K562 (cell line): ENCODE measurements around the gene FXR1. TPM values are rescaled to one million over a fixed set of nuclear protein-coding genes. Genes with fewer than 3 reads are reported as not detected.

Source experiments
- C11orf30 ChIP-seq: fragments of 450-650 bp; IDR thresholded peaks from 2 replicates; pipeline ENCODE4 v1.6.1; 2016; ENCODE audit warnings: low read depth, mild to moderate bottlenecking
- CBX3 ChIP-seq, 2 experiments: IDR thresholded peaks; 1 replicate in 1 of 2; 2 replicates in 1 of 2; pipeline ENCODE4 v1.6.1; 2012; ENCODE audit warnings: inconsistent platforms in 2 of 2, low read length in 2 of 2, borderline replicate concordance in 1 of 2, control low read depth in 1 of 2
- FOXA3 ChIP-seq, 2 experiments: fragments of 450-650 bp in 1 of 2; sonication (generic) in 1 of 2; formaldehyde crosslinking; IDR thresholded peaks in 1 of 2; conservative IDR thresholded peaks in 1 of 2; 2 replicates each; pipeline versions ENCODE4 v1.4.0 to v1.8.0; 2020 to 2022; ENCODE audit warnings: mild to moderate bottlenecking in 2 of 2, missing genetic modification reagents in 1 of 2
- KAT8 ChIP-seq: fragments of 450-650 bp; IDR thresholded peaks from 2 replicates; pipeline ENCODE4 v1.6.1; 2016; ENCODE audit warnings: low read depth, mild to moderate bottlenecking
- NR3C1 ChIP-seq: sonication (generic); formaldehyde crosslinking; IDR thresholded peaks from 2 replicates; pipeline ENCODE4 v1.8.1; 2022; ENCODE audit warnings: missing genetic modification reagents
- SMARCC2 ChIP-seq: fragments of 450-650 bp; IDR thresholded peaks from 2 replicates; pipeline ENCODE4 v1.6.1; 2017; ENCODE audit warnings: antibody characterized with exemption, moderate library complexity, mild to moderate bottlenecking, low read depth
- TBP ChIP-seq: optimal IDR thresholded peaks from 2 replicates; pipeline ENCODE3; 2011; ENCODE audit warnings: low read depth, low read length, improper control_type of control experiment
- TEAD4 ChIP-seq, 2 experiments: sonication (generic) in 1 of 2; formaldehyde crosslinking in 1 of 2; IDR thresholded peaks; 2 replicates each; pipeline versions ENCODE4 v1.6.1 to v1.8.0; 2012 to 2022; ENCODE audit warnings: borderline replicate concordance in 1 of 2, inconsistent platforms in 1 of 2, low read length in 1 of 2, mild to moderate bottlenecking in 1 of 2, missing genetic modification reagents in 1 of 2
- WHSC1 ChIP-seq: IDR thresholded peaks from one replicate; pipeline ENCODE4 v1.6.1; 2012; ENCODE audit warnings: low read length, control low read depth, inconsistent platforms
- ZBTB17 ChIP-seq: fragments of 450-650 bp; formaldehyde crosslinking; IDR thresholded peaks from 2 replicates; pipeline ENCODE4 v1.4.0; 2020; ENCODE audit warnings: mild to moderate bottlenecking
- ZNF583 ChIP-seq: fragments of 250-450 bp; sonication (Bioruptor Pico); IDR thresholded peaks from 2 replicates; pipeline ENCODE4 v1.4.0; 2020
- polyA plus RNA-seq, 8 experiments: library from polyadenylated mRNA; depleted of rRNA in 4 of 8; stranded (reverse) in 5 of 8; unstranded in 3 of 8; fragments of >200 nt; fragmentation: Nextera tagmentation in 2 of 8; fragmentation: Illumina TruSeq in 1 of 8; extraction: Ambion mirVana in 2 of 8; extraction: Trizol in 1 of 8; gene quantifications; 2 replicates each; pipeline versions ENCODE4 v1.2.1 to v1.2.3, GENCODE V29; 2011 to 2014; ENCODE audit warnings: inconsistent platforms in 1 of 8, missing spikeins in 1 of 8
- total RNA-seq, 7 experiments: library from RNA; depleted of rRNA in 6 of 7; stranded (reverse); fragments of >200 nt in 6 of 7; fragmentation: Illumina TruSeq in 2 of 7; extraction: Trizol in 2 of 7; gene quantifications; 2 replicates each; pipeline versions ENCODE4 v1.2.1 to v1.2.3, GENCODE V29; 2011 to 2021; ENCODE audit warnings: low replicate concordance in 1 of 7
- TF ChIP-seq, protein P1 (sequence below): fragments of 450-650 bp; IDR thresholded peaks from 2 replicates; pipeline ENCODE4 v1.6.1; 2016; ENCODE audit warnings: missing biosample characterization, missing genetic modification characterization
- TF ChIP-seq, protein P2 (sequence below): sonication (generic); formaldehyde crosslinking; IDR thresholded peaks from 2 replicates; pipeline ENCODE4 v1.5.0; 2020; ENCODE audit warnings: missing genetic modification reagents
- TF ChIP-seq, protein P3 (sequence below): fragments of 250-450 bp; sonication (Bioruptor Pico); IDR thresholded peaks from 2 replicates; pipeline ENCODE4 v1.4.0; 2020; ENCODE audit warnings: mild to moderate bottlenecking, moderate library complexity, borderline replicate concordance
- TF ChIP-seq, protein P4 (sequence below): fragments of 450-650 bp; IDR thresholded peaks from 2 replicates; pipeline ENCODE4 v1.6.1; 2016; ENCODE audit warnings: mild to moderate bottlenecking
- TF ChIP-seq, protein P5 (sequence below), 2 experiments: fragments of 200-800 bp in 1 of 2; sonication (Bioruptor generic) in 1 of 2; sonication (generic) in 1 of 2; formaldehyde crosslinking in 1 of 2; IDR thresholded peaks in 1 of 2; conservative IDR thresholded peaks in 1 of 2; 2 replicates each; pipeline versions ENCODE4 v1.5.0 to v1.6.1; 2016 to 2020; ENCODE audit warnings: missing compliant biosample characterization in 1 of 2, missing genetic modification characterization in 1 of 2, missing genetic modification reagents in 1 of 2

Gene FXR1
- total and polyA plus RNA-seq, 9 of the 15 experiments (the other 6 are each of a cell fraction or from before 2014, with no cell fraction given) = 59.4 to 177 (median 136) TPM

DNA sequence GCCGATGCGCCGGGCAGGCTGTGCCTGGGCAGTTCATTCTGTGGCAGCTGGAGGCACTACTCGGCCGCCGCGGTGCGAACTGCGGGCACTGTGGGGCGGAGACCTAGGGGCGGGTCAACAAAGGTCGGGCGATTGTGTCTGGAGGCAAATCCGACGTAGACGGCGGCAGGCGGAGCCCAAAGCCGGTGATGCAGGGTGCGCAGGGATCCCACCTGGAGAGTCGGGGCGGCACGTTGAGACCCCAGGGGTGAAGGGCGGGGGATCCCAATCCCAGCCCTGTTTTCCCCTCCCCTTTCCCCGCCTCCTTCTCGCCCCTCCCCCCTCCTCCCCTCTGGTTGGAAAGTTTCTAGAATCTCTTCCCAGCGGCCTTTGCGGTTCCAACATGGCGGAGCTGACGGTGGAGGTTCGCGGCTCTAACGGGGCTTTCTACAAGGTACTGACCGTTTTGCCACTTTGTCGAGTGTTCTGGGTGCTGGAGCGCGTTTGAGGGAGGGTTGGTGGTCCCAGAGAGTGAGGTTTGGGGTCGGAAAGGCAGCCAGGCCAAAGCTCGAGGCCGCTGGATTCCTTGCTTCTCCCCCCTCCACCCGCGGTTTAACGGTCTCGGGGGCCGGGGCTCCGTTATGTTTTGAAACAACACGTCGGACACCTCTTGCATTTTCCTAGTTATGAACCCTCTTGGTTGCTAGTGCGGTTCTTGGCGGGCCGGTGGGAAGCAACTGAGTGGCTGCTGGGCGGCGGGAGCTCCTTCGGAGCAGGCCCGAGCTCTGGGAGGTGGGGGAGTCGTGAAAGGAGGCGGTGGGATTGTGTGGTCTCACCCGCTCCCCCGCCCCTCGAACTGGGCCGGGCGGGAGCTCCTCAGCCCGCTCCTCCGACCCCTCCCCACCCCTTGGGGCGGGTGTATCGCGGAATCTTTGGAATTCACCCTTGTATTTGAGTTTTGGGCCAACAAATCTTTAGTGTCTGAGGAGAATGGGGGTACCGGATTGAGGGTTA, at the start of gene FXR1 (continued):
- TF ChIP-seq C11orf30 (peak; percentile 70), KAT8 (no peak), NR3C1 (CRISPR knock-in tag) (no peak), FOXA3 (CRISPR knock-in tag; conservative IDR thresholded peaks at IDR 0.05 in 1 of 2, IDR thresholded peaks at IDR 0.05 in 1 of 2) (no peak), CBX3 (IDR thresholded peaks at IDR 0.05; ENCODE audit: borderline replicate concordance in 1 of 2, low read length in 2 of 2) (no peak), WHSC1 (no peak), ZBTB17 (CRISPR knock-in tag) (no peak), SMARCC2 (no peak), ZNF583 (CRISPR knock-in tag) (no peak), TEAD4 (IDR thresholded peaks at IDR 0.05; ENCODE audit: low read length) (peak; percentile 6; the same call in 1 of the 2 replicates), TEAD4 (CRISPR knock-in tag; IDR thresholded peaks at IDR 0.05; ENCODE audit: borderline replicate concordance) (no peak), TBP (peak; percentile 87)
- TF ChIP-seq, protein P1, sequence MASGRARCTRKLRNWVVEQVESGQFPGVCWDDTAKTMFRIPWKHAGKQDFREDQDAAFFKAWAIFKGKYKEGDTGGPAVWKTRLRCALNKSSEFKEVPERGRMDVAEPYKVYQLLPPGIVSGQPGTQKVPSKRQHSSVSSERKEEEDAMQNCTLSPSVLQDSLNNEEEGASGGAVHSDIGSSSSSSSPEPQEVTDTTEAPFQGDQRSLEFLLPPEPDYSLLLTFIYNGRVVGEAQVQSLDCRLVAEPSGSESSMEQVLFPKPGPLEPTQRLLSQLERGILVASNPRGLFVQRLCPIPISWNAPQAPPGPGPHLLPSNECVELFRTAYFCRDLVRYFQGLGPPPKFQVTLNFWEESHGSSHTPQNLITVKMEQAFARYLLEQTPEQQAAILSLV (tag) = no peak
- TF ChIP-seq, protein P2, sequence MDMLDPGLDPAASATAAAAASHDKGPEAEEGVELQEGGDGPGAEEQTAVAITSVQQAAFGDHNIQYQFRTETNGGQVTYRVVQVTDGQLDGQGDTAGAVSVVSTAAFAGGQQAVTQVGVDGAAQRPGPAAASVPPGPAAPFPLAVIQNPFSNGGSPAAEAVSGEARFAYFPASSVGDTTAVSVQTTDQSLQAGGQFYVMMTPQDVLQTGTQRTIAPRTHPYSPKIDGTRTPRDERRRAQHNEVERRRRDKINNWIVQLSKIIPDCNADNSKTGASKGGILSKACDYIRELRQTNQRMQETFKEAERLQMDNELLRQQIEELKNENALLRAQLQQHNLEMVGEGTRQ (CRISPR knock-in tag) = no peak
- TF ChIP-seq, protein P3, sequence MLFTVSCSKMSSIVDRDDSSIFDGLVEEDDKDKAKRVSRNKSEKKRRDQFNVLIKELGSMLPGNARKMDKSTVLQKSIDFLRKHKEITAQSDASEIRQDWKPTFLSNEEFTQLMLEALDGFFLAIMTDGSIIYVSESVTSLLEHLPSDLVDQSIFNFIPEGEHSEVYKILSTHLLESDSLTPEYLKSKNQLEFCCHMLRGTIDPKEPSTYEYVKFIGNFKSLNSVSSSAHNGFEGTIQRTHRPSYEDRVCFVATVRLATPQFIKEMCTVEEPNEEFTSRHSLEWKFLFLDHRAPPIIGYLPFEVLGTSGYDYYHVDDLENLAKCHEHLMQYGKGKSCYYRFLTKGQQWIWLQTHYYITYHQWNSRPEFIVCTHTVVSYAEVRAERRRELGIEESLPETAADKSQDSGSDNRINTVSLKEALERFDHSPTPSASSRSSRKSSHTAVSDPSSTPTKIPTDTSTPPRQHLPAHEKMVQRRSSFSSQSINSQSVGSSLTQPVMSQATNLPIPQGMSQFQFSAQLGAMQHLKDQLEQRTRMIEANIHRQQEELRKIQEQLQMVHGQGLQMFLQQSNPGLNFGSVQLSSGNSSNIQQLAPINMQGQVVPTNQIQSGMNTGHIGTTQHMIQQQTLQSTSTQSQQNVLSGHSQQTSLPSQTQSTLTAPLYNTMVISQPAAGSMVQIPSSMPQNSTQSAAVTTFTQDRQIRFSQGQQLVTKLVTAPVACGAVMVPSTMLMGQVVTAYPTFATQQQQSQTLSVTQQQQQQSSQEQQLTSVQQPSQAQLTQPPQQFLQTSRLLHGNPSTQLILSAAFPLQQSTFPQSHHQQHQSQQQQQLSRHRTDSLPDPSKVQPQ (CRISPR knock-in tag) = no peak
- TF ChIP-seq, protein P4, sequence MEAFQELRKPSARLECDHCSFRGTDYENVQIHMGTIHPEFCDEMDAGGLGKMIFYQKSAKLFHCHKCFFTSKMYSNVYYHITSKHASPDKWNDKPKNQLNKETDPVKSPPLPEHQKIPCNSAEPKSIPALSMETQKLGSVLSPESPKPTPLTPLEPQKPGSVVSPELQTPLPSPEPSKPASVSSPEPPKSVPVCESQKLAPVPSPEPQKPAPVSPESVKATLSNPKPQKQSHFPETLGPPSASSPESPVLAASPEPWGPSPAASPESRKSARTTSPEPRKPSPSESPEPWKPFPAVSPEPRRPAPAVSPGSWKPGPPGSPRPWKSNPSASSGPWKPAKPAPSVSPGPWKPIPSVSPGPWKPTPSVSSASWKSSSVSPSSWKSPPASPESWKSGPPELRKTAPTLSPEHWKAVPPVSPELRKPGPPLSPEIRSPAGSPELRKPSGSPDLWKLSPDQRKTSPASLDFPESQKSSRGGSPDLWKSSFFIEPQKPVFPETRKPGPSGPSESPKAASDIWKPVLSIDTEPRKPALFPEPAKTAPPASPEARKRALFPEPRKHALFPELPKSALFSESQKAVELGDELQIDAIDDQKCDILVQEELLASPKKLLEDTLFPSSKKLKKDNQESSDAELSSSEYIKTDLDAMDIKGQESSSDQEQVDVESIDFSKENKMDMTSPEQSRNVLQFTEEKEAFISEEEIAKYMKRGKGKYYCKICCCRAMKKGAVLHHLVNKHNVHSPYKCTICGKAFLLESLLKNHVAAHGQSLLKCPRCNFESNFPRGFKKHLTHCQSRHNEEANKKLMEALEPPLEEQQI = peak; percentile 45; the same call in 1 of the 2 replicates
- TF ChIP-seq, protein P5, sequence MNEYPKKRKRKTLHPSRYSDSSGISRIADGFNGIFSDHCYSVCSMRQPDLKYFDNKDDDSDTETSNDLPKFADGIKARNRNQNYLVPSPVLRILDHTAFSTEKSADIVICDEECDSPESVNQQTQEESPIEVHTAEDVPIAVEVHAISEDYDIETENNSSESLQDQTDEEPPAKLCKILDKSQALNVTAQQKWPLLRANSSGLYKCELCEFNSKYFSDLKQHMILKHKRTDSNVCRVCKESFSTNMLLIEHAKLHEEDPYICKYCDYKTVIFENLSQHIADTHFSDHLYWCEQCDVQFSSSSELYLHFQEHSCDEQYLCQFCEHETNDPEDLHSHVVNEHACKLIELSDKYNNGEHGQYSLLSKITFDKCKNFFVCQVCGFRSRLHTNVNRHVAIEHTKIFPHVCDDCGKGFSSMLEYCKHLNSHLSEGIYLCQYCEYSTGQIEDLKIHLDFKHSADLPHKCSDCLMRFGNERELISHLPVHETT (CRISPR knock-in tag; conservative IDR thresholded peaks at IDR 0.05 in 1 of 2, IDR thresholded peaks at IDR 0.05 in 1 of 2) = 0 out of 4 replicates have a peak, but pooled peaks of 1 of the 2 experiments have one; percentile 21
